ENCODE data around the gene DENND1B. TPM values are rescaled to one million over a fixed set of nuclear protein-coding genes. Genes with fewer than 3 reads are reported as not detected.

Gene DENND1B
- total RNA-seq, 1 donor from 2014 or later = 22.1 TPM

DNA sequence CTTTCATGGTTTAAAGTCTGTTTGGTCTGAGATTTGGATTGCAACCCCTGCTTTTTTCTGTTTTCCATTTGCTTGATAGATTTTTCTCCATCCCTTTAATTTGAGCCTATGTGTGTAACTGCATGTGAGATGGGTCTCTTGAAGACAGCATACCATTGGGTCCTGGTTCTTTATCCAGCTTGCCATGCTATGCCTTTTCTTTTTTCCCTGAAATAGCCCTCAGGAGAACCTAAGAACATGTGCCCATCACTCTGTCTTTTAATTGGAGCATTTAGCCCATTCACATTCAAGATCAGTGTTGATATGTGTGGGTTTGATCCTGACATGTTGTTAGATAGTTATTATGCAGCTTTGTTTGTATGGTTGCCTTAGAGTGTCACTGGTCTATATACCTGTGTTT lies 21.7 kb upstream of the DENND1B start:
- peaks cover 38% of the 10 kb centered on the region for H3K36me3 Mint-ChIP-seq (ENCODE audit: unreplicated experiment)
- no peak for TF ChIP-seq CTCF (IDR thresholded peaks at IDR 0.05; ENCODE audit: partially characterized antibody, unreplicated experiment)
- H3K4me1 Mint-ChIP-seq (ENCODE audit: low read depth, unreplicated experiment) = no peaks in the 10 kb centered on the region
- no peak overlapping the region for H3K4me3 Mint-ChIP-seq (ENCODE audit: unreplicated experiment)
- H3K9me3 Mint-ChIP-seq (ENCODE audit: unreplicated experiment) = peaks cover 10% of the 10 kb centered on the region
- peaks cover 4% of the 10 kb centered on the region for H3K27me3 Mint-ChIP-seq (ENCODE audit: unreplicated experiment)
- DNase-seq = no peak
- H3K27ac Mint-ChIP-seq (ENCODE audit: unreplicated experiment) = no peak overlapping the region

DNA sequence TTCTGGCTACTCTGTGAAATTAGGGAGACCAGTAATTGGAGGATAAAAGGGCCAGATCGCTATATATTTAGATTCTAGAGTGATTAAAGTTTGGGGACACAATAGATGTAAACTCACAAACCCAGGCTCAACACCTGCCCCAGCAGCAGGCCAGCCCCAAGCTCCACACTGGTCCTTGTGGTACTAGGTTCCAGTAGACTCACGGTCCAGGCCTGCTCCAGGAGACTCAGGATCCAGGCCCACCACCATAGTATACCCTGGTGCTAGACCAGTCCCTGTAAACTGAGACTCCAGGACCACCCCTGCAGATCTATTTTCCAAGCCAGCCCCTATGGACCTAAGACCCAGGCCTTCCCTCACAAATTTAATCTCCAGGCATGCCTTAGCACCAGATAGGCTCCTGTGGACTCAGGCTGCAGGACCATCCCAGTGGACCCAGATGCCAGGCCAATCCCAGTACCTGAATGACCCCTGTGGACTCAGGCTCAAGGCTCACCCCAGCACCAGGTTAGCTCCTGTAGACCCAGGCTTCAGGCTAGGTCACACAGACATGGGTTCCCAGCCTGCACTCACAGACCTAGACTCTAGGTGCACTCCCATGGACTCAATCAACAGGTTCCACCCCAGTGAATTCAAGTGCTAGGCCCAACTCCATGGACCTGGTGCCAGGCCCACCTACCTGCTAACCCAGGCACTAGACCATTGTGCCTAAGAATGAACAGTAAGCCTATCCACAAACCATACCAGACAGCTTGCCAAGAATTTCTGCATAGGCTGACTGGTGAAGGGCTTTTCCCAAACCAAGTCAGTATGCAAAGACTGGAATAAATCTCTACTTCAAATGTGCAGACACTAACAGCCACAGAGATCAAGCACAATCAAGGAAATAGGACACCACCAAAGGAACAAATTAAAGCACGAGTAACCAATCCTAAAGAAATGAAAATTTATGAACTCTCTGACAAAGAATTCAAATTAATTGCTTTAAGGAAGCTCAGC lies 13.8 kb upstream of the DENND1B start:
- no peak for DNase-seq
- no peaks in the 10 kb centered on the region for H3K36me3 Mint-ChIP-seq (ENCODE audit: unreplicated experiment)
- no peaks in the 10 kb centered on the region for H3K9me3 Mint-ChIP-seq (ENCODE audit: unreplicated experiment)
- H3K27ac Mint-ChIP-seq (ENCODE audit: unreplicated experiment) = no peak overlapping the region
- H3K27me3 Mint-ChIP-seq (ENCODE audit: unreplicated experiment) = no peaks in the 10 kb centered on the region
- no peaks in the 10 kb centered on the region for H3K4me1 Mint-ChIP-seq (ENCODE audit: low read depth, unreplicated experiment)
- no peak overlapping the region for H3K4me3 Mint-ChIP-seq (ENCODE audit: unreplicated experiment)
- TF ChIP-seq CTCF (IDR thresholded peaks at IDR 0.05; ENCODE audit: partially characterized antibody, unreplicated experiment) = no peak

DNA sequence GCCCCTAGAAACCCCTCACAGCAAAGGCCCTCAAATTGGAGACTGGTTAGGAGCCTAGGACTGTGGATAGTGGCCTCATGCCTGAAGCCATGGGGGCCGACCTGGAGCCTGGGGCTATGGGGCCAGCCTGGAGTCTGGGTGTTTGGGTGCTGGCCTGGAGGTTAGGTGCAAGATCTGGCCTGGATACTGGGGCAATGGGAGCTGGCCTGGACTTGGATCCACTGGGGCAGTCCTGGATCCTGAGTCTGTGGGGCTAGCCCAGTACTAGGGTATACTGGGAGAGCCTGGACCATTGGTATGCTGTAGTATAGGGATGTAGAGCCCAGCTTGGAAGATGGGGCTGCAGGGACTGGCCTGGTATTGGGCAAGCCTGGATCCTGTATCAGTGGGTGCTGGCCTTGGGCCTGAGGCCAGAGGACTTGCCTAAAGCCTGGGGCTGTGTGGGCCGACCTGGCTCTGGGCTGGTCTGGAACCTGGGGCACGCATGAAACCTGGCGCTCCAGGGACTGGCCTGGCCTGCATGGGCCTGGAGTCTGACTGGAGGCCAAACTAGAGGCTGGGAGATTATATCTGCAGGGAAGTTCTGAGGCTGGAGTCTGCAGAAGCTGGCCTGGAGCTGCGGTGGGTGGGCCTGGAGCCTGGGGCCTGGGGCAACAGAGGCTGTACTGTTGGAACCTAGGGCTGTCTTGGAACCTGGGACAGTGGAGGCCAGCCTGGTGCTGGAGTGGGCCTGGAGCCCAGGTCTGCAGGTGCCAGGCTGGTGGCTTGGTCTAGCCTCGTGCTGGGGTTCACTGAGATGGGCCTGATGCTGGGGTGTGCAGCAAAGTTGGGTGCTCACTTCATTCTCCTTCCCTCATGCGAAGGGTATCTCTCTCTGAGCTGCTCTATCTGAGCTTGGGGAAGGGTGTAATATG lies 12.6 kb upstream of the DENND1B start:
- no peaks in the 10 kb centered on the region for H3K36me3 Mint-ChIP-seq (ENCODE audit: unreplicated experiment)
- no peak overlapping the region for H3K27ac Mint-ChIP-seq (ENCODE audit: unreplicated experiment)
- H3K27me3 Mint-ChIP-seq (ENCODE audit: unreplicated experiment) = no peaks in the 10 kb centered on the region
- H3K4me3 Mint-ChIP-seq (ENCODE audit: unreplicated experiment) = no peak overlapping the region
- no peak for DNase-seq
- no peaks in the 10 kb centered on the region for H3K4me1 Mint-ChIP-seq (ENCODE audit: low read depth, unreplicated experiment)
- TF ChIP-seq CTCF (IDR thresholded peaks at IDR 0.05; ENCODE audit: partially characterized antibody, unreplicated experiment) = no peak
- no peaks in the 10 kb centered on the region for H3K9me3 Mint-ChIP-seq (ENCODE audit: unreplicated experiment)

DNA sequence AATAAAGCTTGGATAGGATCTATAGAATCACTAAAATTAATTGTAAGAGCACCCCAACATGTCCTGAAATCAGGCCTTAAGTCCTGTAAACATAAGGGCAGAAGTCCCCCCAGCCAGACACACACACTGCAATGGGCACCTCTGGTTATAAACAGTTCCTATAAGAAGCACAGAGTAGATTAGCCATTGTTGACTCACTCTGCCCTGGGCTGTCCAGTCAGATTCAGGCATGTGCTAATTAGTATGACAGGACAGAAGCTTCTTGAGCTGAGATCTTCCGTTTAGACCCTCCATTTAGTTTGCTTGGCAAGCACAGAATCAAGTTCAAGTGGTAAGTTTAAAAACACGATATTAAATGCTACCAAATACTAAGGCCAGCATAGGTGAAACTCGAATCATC lies 11.8 kb upstream of the DENND1B start:
- TF ChIP-seq CTCF (IDR thresholded peaks at IDR 0.05; ENCODE audit: partially characterized antibody, unreplicated experiment) = no peak
- H3K4me3 Mint-ChIP-seq (ENCODE audit: unreplicated experiment) = no peak overlapping the region
- H3K4me1 Mint-ChIP-seq (ENCODE audit: low read depth, unreplicated experiment) = no peaks in the 10 kb centered on the region
- no peaks in the 10 kb centered on the region for H3K36me3 Mint-ChIP-seq (ENCODE audit: unreplicated experiment)
- no peaks in the 10 kb centered on the region for H3K27me3 Mint-ChIP-seq (ENCODE audit: unreplicated experiment)
- no peaks in the 10 kb centered on the region for H3K9me3 Mint-ChIP-seq (ENCODE audit: unreplicated experiment)
- H3K27ac Mint-ChIP-seq (ENCODE audit: unreplicated experiment) = no peak overlapping the region
- no peak for DNase-seq

Data from glutamatergic neuron (in vitro differentiated cells).